H4 (cell line): Measurements from ENCODE around the gene ISCA2. TPM values are rescaled to one million over a fixed set of nuclear protein-coding genes. Genes with fewer than 3 reads are reported as not detected.

Experiments
- DNase-seq: peaks from one replicate; pipeline ENCODE4 v3.0.0-alpha.2; 2015; ENCODE audit warnings: low spot score
- total RNA-seq: library from RNA; depleted of rRNA; stranded (reverse); fragments of >200 nt; shearing (Covaris generic); gene quantifications from 2 replicates; pipeline ENCODE4 v1.2.3, GENCODE V29; 2014

The ISCA2 gene
- total RNA-seq, 1 experiment from 2014 or later = 32.3 TPM

GRCh38 chr14:74482571-74482970, 11.0 kb upstream of the ISCA2 start:
- no peak for DNase-seq

GRCh38 chr14:74483321-74483720, 10.2 kb upstream of the ISCA2 start:
- no peak for DNase-seq

- no peak for DNase-seq
Observed at GRCh38 chr14:74486164-74486563, 7.4 kb upstream of the ISCA2 start.

- DNase-seq = peak; percentile 61
Observed at GRCh38 chr14:74488786-74489397, 4.7 kb upstream of the ISCA2 start.

- no peak for DNase-seq
Observed at GRCh38 chr14:74490486-74490885, 3.1 kb upstream of the ISCA2 start.

- peak; percentile 48 for DNase-seq
Observed at GRCh38 chr14:74491956-74492775, 1.4 kb upstream of the ISCA2 start.

GRCh38 chr14:74492776-74493342, 706 bp upstream of the ISCA2 start, which contains the start of gene NPC2:
NPC2 (minus strand) TSS chr14:74493305; CDS start chr14:74493274, 31 bp downstream.
- no peak for DNase-seq

GRCh38 chr14:74495356-74495755, 1.8 kb downstream of the ISCA2 start:
- DNase-seq = no peak

GRCh38 chr14:74500417-74501134, 7.0 kb downstream of the ISCA2 start:
- DNase-seq = no peak

GRCh38 chr14:74501135-74501614, 7.6 kb downstream of the ISCA2 start:
- DNase-seq = peak; percentile 70

GRCh38 chr14:74501691-74502090, 8.1 kb downstream of the ISCA2 start:
- DNase-seq = no peak

GRCh38 chr14:74502236-74503019, 8.9 kb downstream of the ISCA2 start:
- DNase-seq = peak; percentile 49

- no peak for DNase-seq
Observed at GRCh38 chr14:74503291-74503937, 9.8 kb downstream of the ISCA2 start.

GRCh38 chr14:74503938-74504335, 10.4 kb downstream of the ISCA2 start:
- no peak for DNase-seq

GRCh38 chr14:74504412-74504811, 10.8 kb downstream of the ISCA2 start:
- no peak for DNase-seq

GRCh38 chr14:74504874-74505720, 11.5 kb downstream of the ISCA2 start:
- DNase-seq = no peak

- no peak for DNase-seq
Observed at GRCh38 chr14:74505831-74506230, 12.3 kb downstream of the ISCA2 start.

GRCh38 chr14:74506411-74506851, 12.9 kb downstream of the ISCA2 start:
- no peak for DNase-seq

GRCh38 chr14:74507085-74507484, 13.5 kb downstream of the ISCA2 start:
- DNase-seq = no peak

GRCh38 chr14:74507840-74508239, 14.3 kb downstream of the ISCA2 start:
- no peak for DNase-seq
